ENCODE measurements around the gene CLEC19A. TPM values are rescaled to one million over a fixed set of nuclear protein-coding genes. Genes with fewer than 3 reads are reported as not detected.
"Not testable (repeated sequence)": the region's sequence is repeated elsewhere in the genome, so short reads cannot be mapped to it uniquely, and the experiment has no call there.

The CLEC19A gene
- total and polyA plus RNA-seq, 2 donors: not detected

- no peak overlapping the region for H3K4me3 ChIP-seq (ENCODE audit: low read depth, low read length)
- 51% methylated on average over 5 of the region's 5 CpGs for WGBS
- DNase-seq (ENCODE audit: extremely low spot score): no peak
- no peak overlapping the region for H3K27ac ChIP-seq (ENCODE audit: low read depth)
- no peaks in the 10 kb centered on the region for H3K36me3 ChIP-seq (ENCODE audit: insufficient read depth)
- H3K4me1 ChIP-seq (ENCODE audit: insufficient read depth): no peaks in the 10 kb centered on the region
Measured at GRCh38 chr16:19315889-19316433, 30.4 kb downstream of the CLEC19A start.

- Histone ChIP-seq H3K36me3 (ENCODE audit: insufficient read depth) (no peaks in the 10 kb centered on the region), H3K4me3 (ENCODE audit: low read depth, low read length) (no peak overlapping the region), H3K4me1 (ENCODE audit: insufficient read depth) (no peaks in the 10 kb centered on the region), H3K27ac (ENCODE audit: low read depth) (no peak overlapping the region)
- no peak for DNase-seq (ENCODE audit: extremely low spot score)
- 49% methylated on average over 7 of the region's 7 CpGs for WGBS
Measured at GRCh38 chr16:19316846-19317245, 31.3 kb downstream of the CLEC19A start.

- DNase-seq (ENCODE audit: extremely low spot score); H3K4me1 ChIP-seq (ENCODE audit: insufficient read depth); H3K36me3 ChIP-seq (ENCODE audit: insufficient read depth); H3K4me3 ChIP-seq (ENCODE audit: low read depth, low read length); H3K27ac ChIP-seq (ENCODE audit: low read depth): not testable (repeated sequence)
- 83% methylated on average over 2 of the region's 2 CpGs for WGBS
Measured at GRCh38 chr16:19321186-19321585, 35.7 kb downstream of the CLEC19A start.

GRCh38 chr16:19323596-19323995, 38.1 kb downstream of the CLEC19A start:
- WGBS: 65% methylated on average over 3 of the region's 3 CpGs
- no peak for DNase-seq (ENCODE audit: extremely low spot score)

GRCh38 chr16:19328364-19328763, 42.8 kb downstream of the CLEC19A start:
- WGBS: 86% methylated on average over 1 of the region's 1 CpG
- H3K4me3 ChIP-seq (ENCODE audit: low read depth, low read length): no peak overlapping the region
- H3K4me1 ChIP-seq (ENCODE audit: insufficient read depth): no peaks in the 10 kb centered on the region
- no peak for DNase-seq (ENCODE audit: extremely low spot score)
- H3K36me3 ChIP-seq (ENCODE audit: insufficient read depth): no peaks in the 10 kb centered on the region
- H3K27ac ChIP-seq (ENCODE audit: low read depth): no peak overlapping the region

More at GRCh38 chr16:19323596-19323995, 38.1 kb downstream of the CLEC19A start:
- no peaks in the 10 kb centered on the region for H3K36me3 ChIP-seq (ENCODE audit: insufficient read depth)
- no peak overlapping the region for H3K27ac ChIP-seq (ENCODE audit: low read depth)
- H3K4me1 ChIP-seq (ENCODE audit: insufficient read depth): no peaks in the 10 kb centered on the region
- no peak overlapping the region for H3K4me3 ChIP-seq (ENCODE audit: low read depth, low read length)

- no peak overlapping the region for H3K27ac ChIP-seq (ENCODE audit: low read depth)
- no peaks in the 10 kb centered on the region for H3K4me1 ChIP-seq (ENCODE audit: insufficient read depth)
- H3K4me3 ChIP-seq (ENCODE audit: low read depth, low read length): no peak overlapping the region
- DNase-seq (ENCODE audit: extremely low spot score): no peak
- 88% methylated on average over 1 of the region's 1 CpG for WGBS
- H3K36me3 ChIP-seq (ENCODE audit: insufficient read depth): no peaks in the 10 kb centered on the region
Measured at GRCh38 chr16:19329932-19330331, 44.4 kb downstream of the CLEC19A start.

- Histone ChIP-seq H3K27ac (ENCODE audit: low read depth) (no peak overlapping the region), H3K36me3 (ENCODE audit: insufficient read depth) (no peaks in the 10 kb centered on the region), H3K4me3 (ENCODE audit: low read depth, low read length) (no peak overlapping the region), H3K4me1 (ENCODE audit: insufficient read depth) (no peaks in the 10 kb centered on the region)
- 61% methylated on average over 6 of the region's 6 CpGs for WGBS
- no peak for DNase-seq (ENCODE audit: extremely low spot score)
Measured at GRCh38 chr16:19330841-19331397, 45.4 kb downstream of the CLEC19A start.

- Histone ChIP-seq H3K4me3 (ENCODE audit: low read depth, low read length) (no peak overlapping the region), H3K4me1 (ENCODE audit: insufficient read depth) (no peaks in the 10 kb centered on the region), H3K36me3 (ENCODE audit: insufficient read depth) (no peaks in the 10 kb centered on the region), H3K27ac (ENCODE audit: low read depth) (no peak overlapping the region)
- no peak for DNase-seq (ENCODE audit: extremely low spot score)
- WGBS: 72% methylated on average over 4 of the region's 4 CpGs
Measured at GRCh38 chr16:19331794-19332193, 46.3 kb downstream of the CLEC19A start.

GRCh38 chr16:19338335-19338734, 52.8 kb downstream of the CLEC19A start:
- Histone ChIP-seq H3K36me3 (ENCODE audit: insufficient read depth) (no peaks in the 10 kb centered on the region), H3K4me3 (ENCODE audit: low read depth, low read length) (no peak overlapping the region), H3K4me1 (ENCODE audit: insufficient read depth) (no peaks in the 10 kb centered on the region), H3K27ac (ENCODE audit: low read depth) (no peak overlapping the region)
- 67% methylated on average over 3 of the region's 3 CpGs for WGBS
- no peak for DNase-seq (ENCODE audit: extremely low spot score)

GRCh38 chr16:19344224-19344801, 58.8 kb downstream of the CLEC19A start:
- no peak for DNase-seq (ENCODE audit: extremely low spot score)
- Histone ChIP-seq H3K27ac (ENCODE audit: low read depth) (no peak overlapping the region), H3K4me1 (ENCODE audit: insufficient read depth) (no peaks in the 10 kb centered on the region), H3K4me3 (ENCODE audit: low read depth, low read length) (no peak overlapping the region), H3K36me3 (ENCODE audit: insufficient read depth) (no peaks in the 10 kb centered on the region)
- WGBS: 73% methylated on average over 9 of the region's 9 CpGs

GRCh38 chr16:19344980-19345379, 59.4 kb downstream of the CLEC19A start:
- no peaks in the 10 kb centered on the region for H3K4me1 ChIP-seq (ENCODE audit: insufficient read depth)
- no peak overlapping the region for H3K4me3 ChIP-seq (ENCODE audit: low read depth, low read length)
- H3K27ac ChIP-seq (ENCODE audit: low read depth): no peak overlapping the region
- no peak for DNase-seq (ENCODE audit: extremely low spot score)
- no peaks in the 10 kb centered on the region for H3K36me3 ChIP-seq (ENCODE audit: insufficient read depth)
- 67% methylated on average over 4 of the region's 4 CpGs for WGBS

GRCh38 chr16:19346335-19346922, 60.9 kb downstream of the CLEC19A start:
- DNase-seq (ENCODE audit: extremely low spot score): no peak
- H3K4me1 ChIP-seq (ENCODE audit: insufficient read depth): no peaks in the 10 kb centered on the region
- H3K4me3 ChIP-seq (ENCODE audit: low read depth, low read length): no peak overlapping the region
- H3K27ac ChIP-seq (ENCODE audit: low read depth): no peak overlapping the region
- WGBS: 44% methylated on average over 3 of the region's 3 CpGs
- H3K36me3 ChIP-seq (ENCODE audit: insufficient read depth): no peaks in the 10 kb centered on the region

GRCh38 chr16:19348125-19348524, 62.6 kb downstream of the CLEC19A start:
- WGBS: 79% methylated on average over 6 of the region's 6 CpGs
- DNase-seq (ENCODE audit: extremely low spot score): no peak
- H3K4me3 ChIP-seq (ENCODE audit: low read depth, low read length): no peak overlapping the region

GRCh38 chr16:19348578-19349315, 63.2 kb downstream of the CLEC19A start:
- no peaks in the 10 kb centered on the region for H3K36me3 ChIP-seq (ENCODE audit: insufficient read depth)
- WGBS: 10% methylated on average over 11 of the region's 11 CpGs
- no peak overlapping the region for H3K4me3 ChIP-seq (ENCODE audit: low read depth, low read length)
- H3K27ac ChIP-seq (ENCODE audit: low read depth): no peak overlapping the region
- DNase-seq (ENCODE audit: extremely low spot score): peak; percentile 14
- no peaks in the 10 kb centered on the region for H3K4me1 ChIP-seq (ENCODE audit: insufficient read depth)

More at GRCh38 chr16:19348125-19348524, 62.6 kb downstream of the CLEC19A start:
- Histone ChIP-seq H3K4me1 (ENCODE audit: insufficient read depth) (no peaks in the 10 kb centered on the region), H3K36me3 (ENCODE audit: insufficient read depth) (no peaks in the 10 kb centered on the region), H3K27ac (ENCODE audit: low read depth) (no peak overlapping the region)

Data from urinary bladder (tissue), 4 donors.